Epithelial cell of proximal tubule (primary cell): ENCODE measurements around the gene PLA2G2C. TPM values are rescaled to one million over a fixed set of nuclear protein-coding genes. Genes with fewer than 3 reads are reported as not detected.

ENCODE experiments used
- DNase-seq: peaks from one replicate; pipeline ENCODE4 v3.0.0-alpha.2; 2011; ENCODE audit warnings: low read depth
- H3K4me3 ChIP-seq: 2 replicates; pipeline ENCODE4 v1.5.1; 2011; ENCODE audit warnings: low read depth, mild to moderate bottlenecking, low read length
- CTCF ChIP-seq: conservative IDR thresholded peaks from 2 replicates; pipeline ENCODE4 v1.5.1; 2012; ENCODE audit warnings: low read depth, mild to moderate bottlenecking, low read length
- total RNA-seq: library from RNA; depleted of rRNA; stranded (reverse); fragments of >200 nt; gene quantifications from 2 replicates; pipeline ENCODE4 v1.2.3, GENCODE V29; 2015

The PLA2G2C gene
- total RNA-seq, 1 donor from 2014 or later: not detected

- DNase-seq: no peak
- H3K4me3 ChIP-seq: no peak overlapping the region
- TF ChIP-seq CTCF: no peak
Observed at GRCh38 chr1:20125100-20125499, 61.2 kb downstream of the PLA2G2C start.

GRCh38 chr1:20124456-20125057 lies 61.8 kb downstream of the PLA2G2C start:
- peak; percentile 42 for DNase-seq
- no peak for TF ChIP-seq CTCF
- no peak overlapping the region for H3K4me3 ChIP-seq

- peak; percentile 19 for DNase-seq
- TF ChIP-seq CTCF: no peak
- H3K4me3 ChIP-seq: no peak overlapping the region
Observed at GRCh38 chr1:20123722-20124455, 62.4 kb downstream of the PLA2G2C start.

- H3K4me3 ChIP-seq: no peak overlapping the region
- TF ChIP-seq CTCF: no peak
Observed at GRCh38 chr1:20120796-20121195, 65.5 kb downstream of the PLA2G2C start.

GRCh38 chr1:20119347-20119746 lies 67.0 kb downstream of the PLA2G2C start, which contains the start of gene PLA2G2D:
TSS of gene PLA2G2D (minus strand) at chr1:20119536. CDS start at chr1:20119498, 38 bp downstream.
- DNase-seq: no peak
- no peak within 1 kb of the TSS for H3K4me3 ChIP-seq
- no peak for TF ChIP-seq CTCF

More at GRCh38 chr1:20120796-20121195, 65.5 kb downstream of the PLA2G2C start:
- no peak for DNase-seq

- H3K4me3 ChIP-seq: no peak overlapping the region
- DNase-seq: no peak
- no peak for TF ChIP-seq CTCF
Observed at GRCh38 chr1:20117236-20117635, 69.1 kb downstream of the PLA2G2C start.
